HEK293 (cell line): ENCODE results near the gene GARRE1.

Experiments used
- BCL11B ChIP-seq: fragments of 450-650 bp; formaldehyde crosslinking; IDR thresholded peaks from 2 replicates; pipeline ENCODE4 v1.5.1; 2016; ENCODE audit warnings: low read depth, missing biosample characterization, missing genetic modification characterization
- GFI1B ChIP-seq: fragments of 450-650 bp; formaldehyde crosslinking; IDR thresholded peaks from 2 replicates; pipeline ENCODE4 v1.5.1; 2016; ENCODE audit warnings: missing biosample characterization, missing genetic modification characterization
- HOXD13 ChIP-seq: sonication (generic); formaldehyde crosslinking; IDR thresholded peaks from 2 replicates; pipeline ENCODE4 v1.8.0; 2022; ENCODE audit warnings: missing genetic modification reagents, borderline replicate concordance
- PRDM10 ChIP-seq: fragments of 450-650 bp; formaldehyde crosslinking; IDR thresholded peaks from 2 replicates; pipeline ENCODE4 v1.5.1; 2016; ENCODE audit warnings: missing biosample characterization, missing genetic modification characterization
- ZBTB44 ChIP-seq: fragments of 450-650 bp; IDR thresholded peaks from 2 replicates; pipeline ENCODE4 v1.5.1; 2018; ENCODE audit warnings: missing biosample characterization, mild to moderate bottlenecking, missing genetic modification characterization
- ZBTB49 ChIP-seq: fragments of 450-650 bp; formaldehyde crosslinking; IDR thresholded peaks from 2 replicates; pipeline ENCODE4 v1.5.1; 2016; ENCODE audit warnings: missing biosample characterization, missing genetic modification characterization, low read depth
- ZFHX2 ChIP-seq: fragments of 450-650 bp; formaldehyde crosslinking; conservative IDR thresholded peaks from 2 replicates; pipeline ENCODE4 v1.5.1; 2016; ENCODE audit warnings: missing biosample characterization, missing genetic modification characterization
- ZNF112 ChIP-seq: fragments of 450-650 bp; formaldehyde crosslinking; IDR thresholded peaks from 2 replicates; pipeline ENCODE4 v1.5.0; 2017; ENCODE audit warnings: missing biosample characterization, missing genetic modification characterization
- ZNF148 ChIP-seq: fragments of 450-650 bp; formaldehyde crosslinking; IDR thresholded peaks from 2 replicates; pipeline ENCODE4 v1.5.0; 2017; ENCODE audit warnings: missing biosample characterization, missing genetic modification characterization, borderline replicate concordance
- ZNF214 ChIP-seq: fragments of 450-650 bp; formaldehyde crosslinking; IDR thresholded peaks from 2 replicates; pipeline ENCODE4 v1.5.1; 2017; ENCODE audit warnings: missing biosample characterization, mild to moderate bottlenecking, missing genetic modification characterization, borderline replicate concordance
- ZNF274 ChIP-seq, 2 experiments: fragments of 200-500 bp in 1 of 2; fragments of 450-650 bp in 1 of 2; sonication (Bioruptor generic) in 1 of 2; formaldehyde crosslinking in 1 of 2; IDR thresholded peaks; 2 replicates each; pipeline versions ENCODE4 v1.5.1 to v1.6.1; 2014 to 2016; ENCODE audit warnings: borderline replicate concordance in 1 of 2, inconsistent platforms in 1 of 2, low read length in 1 of 2, missing biosample characterization in 1 of 2, missing genetic modification characterization in 1 of 2
- ZNF423 ChIP-seq: fragments of 450-650 bp; formaldehyde crosslinking; IDR thresholded peaks from 2 replicates; pipeline ENCODE4 v1.5.1; 2016; ENCODE audit warnings: missing biosample characterization, missing genetic modification characterization
- ZNF433 ChIP-seq: fragments of 450-650 bp; formaldehyde crosslinking; IDR thresholded peaks from 2 replicates; pipeline ENCODE4 v1.5.1; 2016; ENCODE audit warnings: missing biosample characterization, missing genetic modification characterization, low read depth
- ZNF518A ChIP-seq: fragments of 450-650 bp; formaldehyde crosslinking; conservative IDR thresholded peaks from 2 replicates; pipeline ENCODE4 v1.5.1; 2016; ENCODE audit warnings: low read depth, missing biosample characterization, missing genetic modification characterization
- ZNF521 ChIP-seq: fragments of 450-650 bp; formaldehyde crosslinking; IDR thresholded peaks from 2 replicates; pipeline ENCODE4 v1.5.1; 2017; ENCODE audit warnings: missing biosample characterization, mild to moderate bottlenecking, missing genetic modification characterization
- ZNF530 ChIP-seq: fragments of 450-650 bp; formaldehyde crosslinking; IDR thresholded peaks from 2 replicates; pipeline ENCODE4 v1.5.1; 2016; ENCODE audit warnings: low read depth, missing biosample characterization, missing genetic modification characterization
- ZNF645 ChIP-seq: fragments of 450-650 bp; formaldehyde crosslinking; IDR thresholded peaks from 2 replicates; pipeline ENCODE4; 2016; ENCODE audit warnings: missing biosample characterization, missing genetic modification characterization
- ZNF677 ChIP-seq: fragments of 450-650 bp; IDR thresholded peaks from 2 replicates; pipeline ENCODE4 v1.5.0; 2018; ENCODE audit warnings: missing biosample characterization, mild to moderate bottlenecking, missing genetic modification characterization, moderate library complexity
- ZNF768 ChIP-seq: fragments of 450-650 bp; formaldehyde crosslinking; IDR thresholded peaks from 2 replicates; pipeline ENCODE4 v1.5.1; 2018; ENCODE audit warnings: missing biosample characterization, mild to moderate bottlenecking, missing genetic modification characterization
- ZNF777 ChIP-seq: fragments of 450-650 bp; formaldehyde crosslinking; IDR thresholded peaks from 2 replicates; pipeline ENCODE4 v1.5.1; 2017; ENCODE audit warnings: missing biosample characterization, missing genetic modification characterization, borderline replicate concordance
- ZNF791 ChIP-seq: fragments of 450-650 bp; formaldehyde crosslinking; IDR thresholded peaks from 2 replicates; pipeline ENCODE4 v1.5.1; 2016; ENCODE audit warnings: missing biosample characterization, missing genetic modification characterization

GARRE1 gene

GRCh38 chr19:34217952-34218817 lies 36.2 kb upstream of the GARRE1 start (continued):
- TF ChIP-seq ZBTB49 (tag by site-specific recombination) (no peak), ZNF777 (no peak), ZNF274 (IDR thresholded peaks at IDR 0.05; ENCODE audit: low read length) (no peak), ZNF274 (tag by site-specific recombination; IDR thresholded peaks at IDR 0.05; ENCODE audit: borderline replicate concordance) (no peak), ZNF530 (tag by site-specific recombination) (no peak), PRDM10 (peak; percentile 81), ZNF148 (tag by site-specific recombination) (no peak), ZNF645 (peak; percentile 57), ZNF423 (tag by site-specific recombination) (peak; percentile 48; the same call in 1 of the 2 replicates), ZNF112 (no peak), ZNF791 (tag by site-specific recombination) (no peak), ZNF677 (tag by site-specific recombination) (no peak), ZNF214 (no peak), ZNF518A (tag by site-specific recombination) (peak; percentile 57; the same call in 1 of the 2 replicates), ZBTB44 (tag by site-specific recombination) (peak; percentile 98), ZFHX2 (peak; percentile 68), ZNF768 (tag by site-specific recombination) (no peak), GFI1B (peak; percentile 98), ZNF433 (tag by site-specific recombination) (no peak), BCL11B (peak; percentile 99), ZNF521 (no peak), HOXD13 (CRISPR knock-in tag) (no peak)
